ENCODE data around the gene PPP1CA.

DNA sequence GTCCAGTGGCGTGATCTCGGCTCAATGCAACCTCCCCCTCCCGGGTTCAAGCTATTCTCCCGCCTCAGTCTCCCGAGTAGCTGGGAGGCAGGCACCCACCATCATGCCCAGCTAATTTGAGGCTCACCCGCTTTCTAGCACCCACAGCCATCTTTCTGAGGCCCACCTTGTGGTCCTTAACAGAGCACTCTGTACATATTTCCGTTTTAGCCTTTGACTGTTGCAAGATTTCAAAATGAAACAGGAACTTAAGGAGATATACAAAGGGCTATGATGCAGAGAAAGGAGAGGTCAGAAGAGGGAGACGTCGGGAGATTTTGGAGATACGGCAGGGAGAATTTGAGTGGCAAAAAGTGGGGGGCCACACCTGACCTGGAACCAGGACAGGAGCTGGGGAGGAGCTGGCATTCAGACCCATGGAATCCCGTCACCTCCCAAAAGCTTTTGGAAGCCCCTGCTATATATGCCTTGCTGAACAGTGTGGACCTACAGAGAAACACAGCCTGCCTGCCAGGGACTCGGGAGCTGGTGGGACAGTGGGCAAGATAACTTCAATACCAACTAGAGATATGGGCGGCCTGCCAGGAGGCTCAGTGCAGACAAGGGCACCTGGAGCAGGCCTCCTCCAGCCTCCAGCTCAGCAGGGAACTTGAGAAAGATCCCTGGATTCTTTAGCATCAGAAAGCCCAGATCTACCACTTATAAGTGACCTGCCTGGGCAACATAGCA, 20.2 kb downstream of the PPP1CA start:
- TF ChIP-seq, protein P1, sequence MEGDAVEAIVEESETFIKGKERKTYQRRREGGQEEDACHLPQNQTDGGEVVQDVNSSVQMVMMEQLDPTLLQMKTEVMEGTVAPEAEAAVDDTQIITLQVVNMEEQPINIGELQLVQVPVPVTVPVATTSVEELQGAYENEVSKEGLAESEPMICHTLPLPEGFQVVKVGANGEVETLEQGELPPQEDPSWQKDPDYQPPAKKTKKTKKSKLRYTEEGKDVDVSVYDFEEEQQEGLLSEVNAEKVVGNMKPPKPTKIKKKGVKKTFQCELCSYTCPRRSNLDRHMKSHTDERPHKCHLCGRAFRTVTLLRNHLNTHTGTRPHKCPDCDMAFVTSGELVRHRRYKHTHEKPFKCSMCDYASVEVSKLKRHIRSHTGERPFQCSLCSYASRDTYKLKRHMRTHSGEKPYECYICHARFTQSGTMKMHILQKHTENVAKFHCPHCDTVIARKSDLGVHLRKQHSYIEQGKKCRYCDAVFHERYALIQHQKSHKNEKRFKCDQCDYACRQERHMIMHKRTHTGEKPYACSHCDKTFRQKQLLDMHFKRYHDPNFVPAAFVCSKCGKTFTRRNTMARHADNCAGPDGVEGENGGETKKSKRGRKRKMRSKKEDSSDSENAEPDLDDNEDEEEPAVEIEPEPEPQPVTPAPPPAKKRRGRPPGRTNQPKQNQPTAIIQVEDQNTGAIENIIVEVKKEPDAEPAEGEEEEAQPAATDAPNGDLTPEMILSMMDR (IDR thresholded peaks at IDR 0.05) = no peak
- no peak for TF ChIP-seq POLR2A (IDR thresholded peaks at IDR 0.05)
